T-helper 17 cell (primary cell): Measurements from ENCODE around the gene RBP7. TPM values are rescaled to one million over a fixed set of nuclear protein-coding genes. Genes with fewer than 3 reads are reported as not detected.
A peak's percentile ranks its signal among the peaks of the same experiment; 100 is the strongest.
"Not testable (repeated sequence)": the region's sequence is repeated elsewhere in the genome, so short reads cannot be mapped to it uniquely, and the experiment has no call there.

Experiments used
- ATAC-seq: fragments of 150-1000 bp; cut with Tn5 transposase; 2 replicates; pipeline ENCODE4 v1.10.0; 2021; ENCODE audit warnings: mild to moderate bottlenecking, moderate library complexity
- DNase-seq, 3 donors: peaks; one replicate each; pipeline versions ENCODE4 v3.0.0 to v3.0.0-alpha.2; 2020 to 2021
- H3K9me3 ChIP-seq: one replicate; pipeline ENCODE4 v1.7.0; 2013; ENCODE audit warnings: low read length, mild to moderate bottlenecking; ENCODE audit not compliant: control insufficient read depth, poor library complexity, severe bottlenecking
- H3K27ac Mint-ChIP-seq: one replicate; pipeline ENCODE4 v1.8.0; 2022; ENCODE audit warnings: mild to moderate bottlenecking, moderate library complexity, mixed read lengths
- H3K27me3 Mint-ChIP-seq: one replicate; pipeline ENCODE4 v1.8.0; 2022; ENCODE audit warnings: mixed read lengths
- H3K36me3 Mint-ChIP-seq: one replicate; pipeline ENCODE4 v1.8.0; 2022; ENCODE audit warnings: low read depth, mixed read lengths
- H3K4me1 Mint-ChIP-seq: one replicate; pipeline ENCODE4 v1.8.0; 2022; ENCODE audit warnings: mild to moderate bottlenecking, mixed read lengths
- H3K4me3 Mint-ChIP-seq: one replicate; pipeline ENCODE4 v1.8.0; 2022; ENCODE audit warnings: mild to moderate bottlenecking, moderate library complexity, mixed read lengths
- total RNA-seq, 4 donors: library from RNA in 2 of 4; stranded (reverse) in 2 of 4; gene quantifications; one replicate each; pipeline ENCODE4 v1.2.3 and lab custom pipeline; 2022 to 2026

The RBP7 gene
- total RNA-seq, 2 donors from 2014 or later, result 1.1 TPM; not detected in 1

- no peaks in the 10 kb centered on the region for H3K36me3 Mint-ChIP-seq
- no peak overlapping the region for H3K27ac Mint-ChIP-seq
- ATAC-seq (no peak), DNase-seq (no peak)
- H3K4me3 Mint-ChIP-seq, result no peak overlapping the region
- peaks cover 6% of the 10 kb centered on the region for H3K27me3 Mint-ChIP-seq
- H3K9me3 ChIP-seq, result no peaks in the 10 kb centered on the region
- no peaks in the 10 kb centered on the region for H3K4me1 Mint-ChIP-seq
These were observed 17.0 kb downstream of the RBP7 start for GRCh38 chr1:10014016-10014415.

GRCh38 chr1:10019561-10019960 lies 22.5 kb downstream of the RBP7 start:
- DNase-seq, result no peak
- no peak overlapping the region for H3K27ac Mint-ChIP-seq
- peaks cover 2% of the 10 kb centered on the region for H3K36me3 Mint-ChIP-seq
- H3K4me3 Mint-ChIP-seq, result no peak overlapping the region
- H3K9me3 ChIP-seq, result no peaks in the 10 kb centered on the region
- no peaks in the 10 kb centered on the region for H3K4me1 Mint-ChIP-seq
- H3K27me3 Mint-ChIP-seq, result peaks cover 6% of the 10 kb centered on the region
- ATAC-seq, result no peak

- no peak for ATAC-seq
- no peaks in the 10 kb centered on the region for H3K9me3 ChIP-seq
- no peaks in the 10 kb centered on the region for H3K4me1 Mint-ChIP-seq
These were observed 23.1 kb downstream of the RBP7 start for GRCh38 chr1:10020086-10020485.

GRCh38 chr1:10020678-10021077 lies 23.6 kb downstream of the RBP7 start:
- H3K27me3 Mint-ChIP-seq, H3K4me3 Mint-ChIP-seq, DNase-seq, H3K36me3 Mint-ChIP-seq, H3K4me1 Mint-ChIP-seq, ATAC-seq, H3K9me3 ChIP-seq, H3K27ac Mint-ChIP-seq: not testable (repeated sequence)

More at GRCh38 chr1:10020086-10020485, 23.1 kb downstream of the RBP7 start:
- Mint-ChIP-seq H3K27ac (no peak overlapping the region), H3K27me3 (peaks cover 6% of the 10 kb centered on the region), H3K36me3 (peaks cover 2% of the 10 kb centered on the region), H3K4me3 (no peak overlapping the region)
- no peak for DNase-seq

GRCh38 chr1:10021992-10022391 lies 25.0 kb downstream of the RBP7 start:
- not testable (repeated sequence) for H3K9me3 ChIP-seq, ATAC-seq, DNase-seq, H3K4me1 Mint-ChIP-seq, H3K36me3 Mint-ChIP-seq, H3K4me3 Mint-ChIP-seq, H3K27ac Mint-ChIP-seq, H3K27me3 Mint-ChIP-seq

- Mint-ChIP-seq H3K36me3 (peaks cover 2% of the 10 kb centered on the region), H3K4me3 (no peak overlapping the region), H3K27ac (no peak overlapping the region), H3K27me3 (no peaks in the 10 kb centered on the region), H3K4me1 (no peaks in the 10 kb centered on the region)
- DNase-seq (no peak), ATAC-seq (no peak)
- H3K9me3 ChIP-seq, result no peaks in the 10 kb centered on the region
These were observed 25.6 kb downstream of the RBP7 start for GRCh38 chr1:10022656-10023055.

- DNase-seq, result no peak
- Mint-ChIP-seq H3K36me3 (peaks cover 2% of the 10 kb centered on the region), H3K27ac (no peak overlapping the region), H3K4me1 (no peaks in the 10 kb centered on the region), H3K4me3 (no peak overlapping the region), H3K27me3 (no peaks in the 10 kb centered on the region)
- no peaks in the 10 kb centered on the region for H3K9me3 ChIP-seq
- ATAC-seq, result no peak
These were observed 28.3 kb downstream of the RBP7 start for GRCh38 chr1:10025354-10025753.

GRCh38 chr1:10027027-10027426 lies 30.0 kb downstream of the RBP7 start:
- Mint-ChIP-seq H3K27me3 (no peaks in the 10 kb centered on the region), H3K27ac (no peak overlapping the region), H3K36me3 (peaks cover 2% of the 10 kb centered on the region), H3K4me1 (no peaks in the 10 kb centered on the region), H3K4me3 (no peak overlapping the region)
- no peaks in the 10 kb centered on the region for H3K9me3 ChIP-seq
- DNase-seq, result no peak
- no peak for ATAC-seq

GRCh38 chr1:10028956-10029500 lies 32.0 kb downstream of the RBP7 start:
- H3K9me3 ChIP-seq, DNase-seq, H3K36me3 Mint-ChIP-seq, H3K27ac Mint-ChIP-seq, ATAC-seq, H3K27me3 Mint-ChIP-seq, H3K4me3 Mint-ChIP-seq: not testable (repeated sequence)
- peaks cover 11% of the 10 kb centered on the region for H3K4me1 Mint-ChIP-seq

GRCh38 chr1:10031461-10031860 lies 34.4 kb downstream of the RBP7 start:
- Mint-ChIP-seq H3K27ac (no peak overlapping the region), H3K36me3 (no peaks in the 10 kb centered on the region), H3K27me3 (no peaks in the 10 kb centered on the region), H3K4me3 (no peak overlapping the region), H3K4me1 (peaks cover 19% of the 10 kb centered on the region)
- ATAC-seq, result no peak
- no peak for DNase-seq
- H3K9me3 ChIP-seq, result no peaks in the 10 kb centered on the region

- H3K27me3 Mint-ChIP-seq, result no peaks in the 10 kb centered on the region
- peaks cover 19% of the 10 kb centered on the region for H3K4me1 Mint-ChIP-seq
- no peaks in the 10 kb centered on the region for H3K36me3 Mint-ChIP-seq
- peak within 1 kb of the TSS; percentile 96 for H3K4me3 Mint-ChIP-seq
- no peaks in the 10 kb centered on the region for H3K9me3 ChIP-seq
- ATAC-seq (peak; percentile 94), DNase-seq (peak; percentile 99 to 100 (median 99))
- peak within 1 kb of the TSS; percentile 93 for H3K27ac Mint-ChIP-seq
These were observed 35.7 kb downstream of the RBP7 start, which contains the start of gene UBE4B for GRCh38 chr1:10032590-10033358. TSS of gene UBE4B (plus strand) at chr1:10032958. CDS start at chr1:10033671, 713 bp downstream.

- no peaks in the 10 kb centered on the region for H3K27me3 Mint-ChIP-seq
- H3K36me3 Mint-ChIP-seq, result no peaks in the 10 kb centered on the region
- ATAC-seq, result peak; percentile 30
- H3K9me3 ChIP-seq, result no peaks in the 10 kb centered on the region
- peak overlapping the region; percentile 96 for H3K4me3 Mint-ChIP-seq
- DNase-seq, result peak in 1 of 3 donors; percentile 5
- H3K27ac Mint-ChIP-seq, result peak overlapping the region; percentile 93
- peaks cover 19% of the 10 kb centered on the region for H3K4me1 Mint-ChIP-seq
These were observed 36.4 kb downstream of the RBP7 start for GRCh38 chr1:10033359-10033845.

- no peak for DNase-seq
These were observed 45.7 kb downstream of the RBP7 start for GRCh38 chr1:10042746-10043145.

More at GRCh38 chr1:10042746-10043145, 45.7 kb downstream of the RBP7 start:
- H3K4me1 Mint-ChIP-seq, result peaks cover 40% of the 10 kb centered on the region
- no peaks in the 10 kb centered on the region for H3K9me3 ChIP-seq
- no peak for ATAC-seq
- H3K36me3 Mint-ChIP-seq, result peaks cover 2% of the 10 kb centered on the region
- H3K27me3 Mint-ChIP-seq, result no peaks in the 10 kb centered on the region
- peak overlapping the region; percentile 77 for H3K27ac Mint-ChIP-seq
- H3K4me3 Mint-ChIP-seq, result no peak overlapping the region
